HepG2 (cell line): ENCODE results near the gene PRKD2. TPM values are rescaled to one million over a fixed set of nuclear protein-coding genes. Genes with fewer than 3 reads are reported as not detected.

Source experiments
- ATAC-seq: fragments of 200-7000 bp; cut with Tn5 transposase; 3 replicates; pipeline ENCODE4 v1.9.1; 2020; ENCODE audit warnings: mild to moderate bottlenecking, moderate library complexity
- BruUV-seq: library from RNA; stranded (reverse); fragments of 400-500 nt; replicated peaks from 2 replicates; lab custom pipeline; 2021; lab: Mats Ljungman, UMichigan
- CTCF ChIA-PET: fragments of 300-600 bp; formaldehyde crosslinking; extraction: SDS; loops from one replicate; lab custom pipeline; 2021; ENCODE audit warnings: low total read pairs, inconsistent platforms, low intra/inter-chr PET ratio; lab: Yijun Ruan, JAX
- POLR2A ChIA-PET: fragments of 350-600 bp; sonication (Branson Sonifier 250); formaldehyde crosslinking; loops from one replicate; lab custom pipeline; 2020; ENCODE audit warnings: antibody characterized with exemption, inconsistent platforms; lab: Yijun Ruan, JAX
- DNase-seq: peaks from one replicate; pipeline ENCODE4 v3.0.0-alpha.2; 2015; ENCODE audit warnings: low spot score
- FAIRE-seq: peaks from 3 replicates; lab custom pipeline; 2011; peaks lifted over from hg19 to GRCh38; lab: Jason Lieb, UNC
- H2AFZ ChIP-seq: one replicate; pipeline ENCODE4 v1.6.1; 2011; ENCODE audit warnings: low read length, inconsistent platforms
- H3K27ac ChIP-seq: fragments of 300-600 bp; 3 replicates; pipeline ENCODE4 v1.8.0; 2011; ENCODE audit warnings: mixed run types, mild to moderate bottlenecking, mixed read lengths, low read length, inconsistent platforms; ENCODE audit not compliant: insufficient read depth; ENCODE audit errors: extremely low read length
- H3K27me3 ChIP-seq, 2 experiments: fragments of 200-600 bp in 1 of 2; 2 replicates in 1 of 2; 3 replicates in 1 of 2; pipeline versions ENCODE4 v1.6.0 to v1.8.0; 2011; ENCODE audit warnings: low read length in 2 of 2, mild to moderate bottlenecking in 2 of 2, moderate library complexity in 2 of 2, inconsistent platforms in 1 of 2; ENCODE audit not compliant: insufficient read depth in 2 of 2, control insufficient read depth in 1 of 2
- H3K36me3 ChIP-seq, 2 experiments: fragments of 200-600 bp in 1 of 2; replicated peaks in 1 of 2; 2 replicates in 1 of 2; 3 replicates in 1 of 2; pipeline versions ENCODE4 v1.5.1 to v1.8.0; 2011; ENCODE audit warnings: low read length in 2 of 2, inconsistent platforms in 1 of 2; ENCODE audit not compliant: insufficient read depth in 2 of 2, control insufficient read depth in 1 of 2
- H3K4me1 ChIP-seq: 2 replicates; pipeline ENCODE4 v1.5.1; 2012; ENCODE audit warnings: low read length, inconsistent platforms; ENCODE audit not compliant: insufficient read depth
- H3K4me2 ChIP-seq: 2 replicates; pipeline ENCODE4 v1.6.0; 2011; ENCODE audit warnings: low read depth, low read length, inconsistent platforms
- H3K4me3 ChIP-seq, 3 experiments: fragments of 200-600 bp in 1 of 3; sonication (generic), shearing (Covaris generic) in 1 of 3; replicated peaks in 1 of 3; 2 replicates each; pipeline ENCODE4 v1.5.1; 2011 to 2016; ENCODE audit warnings: low read length in 3 of 3, inconsistent platforms in 2 of 3, low read depth in 2 of 3, mild to moderate bottlenecking in 2 of 3, control low read depth in 1 of 3, mixed read lengths in 1 of 3; ENCODE audit not compliant: insufficient read depth in 1 of 3
- H3K79me2 ChIP-seq: one replicate; pipeline ENCODE4 v1.6.1; 2011; ENCODE audit warnings: low read length, inconsistent platforms; ENCODE audit not compliant: insufficient read depth
- H3K9ac ChIP-seq: 2 replicates; pipeline ENCODE4 v1.6.0; 2011; ENCODE audit warnings: mild to moderate bottlenecking, low read depth, low read length, inconsistent platforms; ENCODE audit not compliant: insufficient read depth
- H3K9me3 ChIP-seq: 2 replicates; pipeline ENCODE4 v1.5.1; 2012; ENCODE audit warnings: mild to moderate bottlenecking, low read length
- H4K20me1 ChIP-seq: 2 replicates; pipeline ENCODE4 v1.6.0; 2011; ENCODE audit warnings: inconsistent platforms, mild to moderate bottlenecking, low read length, moderate library complexity; ENCODE audit not compliant: insufficient read depth
- AGO2 ChIP-seq: fragments of 200-400 bp; formaldehyde crosslinking; optimal IDR thresholded peaks from 2 replicates; pipeline ENCODE3; 2017; ENCODE audit warnings: mild to moderate bottlenecking, low read depth, low read length, moderate library complexity
- FLYWCH1 ChIP-seq: sonication (generic); formaldehyde crosslinking; IDR thresholded peaks from 2 replicates; pipeline ENCODE4 v1.8.1; 2023; ENCODE audit warnings: mild to moderate bottlenecking, missing genetic modification reagents
- MBD4 ChIP-seq: IDR thresholded peaks from 2 replicates; pipeline ENCODE4 v1.6.1; 2012; ENCODE audit warnings: low read length, inconsistent platforms, borderline replicate concordance
- NFATC3 ChIP-seq: sonication (generic); formaldehyde crosslinking; IDR thresholded peaks from 2 replicates; pipeline ENCODE4 v1.5.1; 2020; ENCODE audit warnings: mild to moderate bottlenecking, missing genetic modification reagents
- NRL ChIP-seq: sonication (generic); formaldehyde crosslinking; IDR thresholded peaks from 2 replicates; pipeline ENCODE4 v1.5.0; 2020; ENCODE audit warnings: missing genetic modification reagents, mild to moderate bottlenecking, moderate library complexity, borderline replicate concordance
- ZNF10 ChIP-seq: sonication (generic); formaldehyde crosslinking; IDR thresholded peaks from 2 replicates; pipeline ENCODE4 v1.4.0; 2020; ENCODE audit warnings: mild to moderate bottlenecking, low read depth, missing genetic modification reagents, borderline replicate concordance
- ZNF121 ChIP-seq: sonication (generic); formaldehyde crosslinking; IDR thresholded peaks from 2 replicates; pipeline ENCODE4 v1.5.0; 2020; ENCODE audit warnings: mild to moderate bottlenecking, missing genetic modification reagents
- ZNF775 ChIP-seq: sonication (generic); formaldehyde crosslinking; IDR thresholded peaks from 2 replicates; pipeline ENCODE4 v1.4.0; 2020; ENCODE audit warnings: missing genetic modification reagents, mild to moderate bottlenecking, moderate library complexity, borderline replicate concordance
- WGBS: methylation state at CpG from one replicate; pipeline ENCODE4 v1.1.6; 2017; ENCODE audit warnings: low lambda C conversion rate; 5-methylcytosine and 5-hydroxymethylcytosine counted together
- in situ Hi-C: cut with HindIII; loops from 2 replicates; pipeline ENCODE4 v1.10.0; 2017; ENCODE audit warnings: low pct_unique_long_range_greater_than_20kb; ENCODE audit not compliant: extremely low pct_ligation_motif_present
- intact Hi-C: fragments of 100-400 bp; cut with micrococcal nuclease; formaldehyde crosslinking; loops from one replicate; pipeline ENCODE4 v1.10.0; 2022; ENCODE audit not compliant: unreplicated experiment
- polyA plus RNA-seq, 8 experiments: library from polyadenylated mRNA; depleted of rRNA in 3 of 8; stranded (reverse) in 7 of 8; unstranded in 1 of 8; fragments of >200 nt; fragmentation: Illumina TruSeq in 4 of 8; extraction: Trizol in 4 of 8; gene quantifications; 2 replicates each; pipeline versions ENCODE4 v1.2.1 to v1.2.3, GENCODE V29; 2011 to 2016; ENCODE audit warnings: low read depth in 4 of 8, missing spikeins in 1 of 8, mixed read lengths in 1 of 8; ENCODE audit not compliant: insufficient read depth in 1 of 8
- total RNA-seq, 5 experiments: library from RNA; depleted of rRNA; stranded (reverse); fragments of >200 nt; fragmentation: Illumina TruSeq; extraction: Trizol; gene quantifications; 2 replicates each; pipeline ENCODE4 v1.2.3, GENCODE V29; 2016; ENCODE audit warnings: low read depth in 1 of 5

The PRKD2 gene
- total and polyA plus RNA-seq, 2 of the 13 experiments (the other 11 are each of a cell fraction or from before 2014, with no cell fraction given): 6.7 to 7.3 TPM

DNA sequence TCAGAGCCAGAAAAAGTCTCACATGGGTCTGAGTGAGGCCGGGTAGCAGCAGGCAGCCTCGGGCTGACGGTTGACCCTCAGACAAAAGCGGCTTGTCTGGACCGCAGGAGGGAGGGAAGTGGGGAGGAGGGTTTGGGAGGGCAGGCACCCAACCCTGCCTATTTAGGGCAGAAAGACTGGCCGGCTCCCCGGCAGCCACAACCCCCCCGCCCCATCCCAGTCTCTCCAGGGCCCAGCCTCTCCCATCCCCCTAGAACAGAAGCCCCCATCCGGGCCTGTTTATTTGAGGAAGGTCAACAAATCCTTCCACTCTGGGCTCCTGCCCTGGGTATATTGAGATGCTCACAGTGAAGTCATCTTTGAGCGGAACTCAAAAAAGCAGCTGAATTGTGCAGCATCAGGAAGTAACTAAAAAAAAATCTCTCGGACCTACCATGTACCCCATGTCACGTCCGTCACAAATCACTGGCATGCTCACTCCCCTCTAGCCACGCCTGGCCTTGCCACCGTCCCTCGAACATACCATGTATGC, 62.2 kb downstream of the PRKD2 start:
- Histone ChIP-seq H3K9me3 (no peaks in the 10 kb centered on the region), H4K20me1 (no peaks in the 10 kb centered on the region), H3K79me2 (no peaks in the 10 kb centered on the region), H3K27ac (no peak overlapping the region), H3K9ac (no peak overlapping the region), H3K36me3 (no peaks in the 10 kb centered on the region), H3K27me3 (peaks cover 1 to 20% of the 10 kb centered on the region in 2 experiments; a peak in 3 of 5 replicates), H3K4me1 (peaks cover 15% of the 10 kb centered on the region), H3K4me3 (no peak overlapping the region), H3K4me2 (no peak overlapping the region), H2AFZ (no peak overlapping the region)
- FAIRE-seq: no peak
- DNase-seq: peak; percentile 27
- 26% methylated on average over 12 of the region's 16 CpGs for WGBS
- ATAC-seq: peak; percentile 43; the same call in 2 of the 3 replicates
- BruUV-seq: no TSS peak
- CTCF ChIA-PET: no interaction called here
- POLR2A ChIA-PET: no interaction called here
- TF ChIP-seq MBD4 (no peak), ZNF775 (CRISPR knock-in tag) (no peak), AGO2 (no peak), NFATC3 (CRISPR knock-in tag) (no peak), FLYWCH1 (no peak), ZNF10 (no peak)
- in situ Hi-C loops: no loop called here
- intact Hi-C loops: no loop called here

DNA sequence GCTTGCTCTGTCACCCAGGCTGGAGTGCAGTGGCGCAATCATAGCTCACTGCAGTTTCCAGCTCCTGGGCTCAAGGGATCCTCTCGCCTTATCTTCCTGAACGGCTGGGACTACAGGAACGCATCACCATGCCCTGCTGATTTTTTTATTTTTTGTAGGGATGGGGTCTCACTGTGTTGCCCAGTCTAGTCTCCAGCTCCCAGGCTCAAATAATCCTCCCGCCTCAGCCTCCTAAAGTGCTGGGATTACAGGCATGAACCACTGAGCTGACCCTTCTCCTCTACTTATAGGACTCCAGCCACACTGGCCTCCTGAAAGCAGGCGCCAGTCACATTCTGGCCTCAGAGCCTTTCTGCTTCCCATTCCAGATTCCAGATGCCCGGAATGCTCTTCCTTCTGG, 66.5 kb downstream of the PRKD2 start:
- no peak overlapping the region for H2AFZ ChIP-seq
- BruUV-seq: no TSS peak
- no peak for FAIRE-seq
- POLR2A ChIA-PET: no interaction called here
- no peak overlapping the region for H3K4me3 ChIP-seq
- no peak overlapping the region for H3K9ac ChIP-seq
- WGBS: 39% methylated on average over 7 of the region's 7 CpGs
- DNase-seq: no peak
- H3K4me2 ChIP-seq: no peak overlapping the region
- in situ Hi-C loops: no loop called here
- no peaks in the 10 kb centered on the region for H3K36me3 ChIP-seq
- no peaks in the 10 kb centered on the region for H3K79me2 ChIP-seq
- H3K27me3 ChIP-seq: peaks cover 0 to 6% of the 10 kb centered on the region in 2 experiments; a peak in 1 of 5 replicates
- intact Hi-C loops: no loop called here
- no peak for ATAC-seq
- TF ChIP-seq NRL (no peak), ZNF121 (CRISPR knock-in tag) (peak; percentile 67)
- CTCF ChIA-PET: no interaction called here
- no peak overlapping the region for H3K27ac ChIP-seq
- peaks cover 10% of the 10 kb centered on the region for H3K4me1 ChIP-seq
- H3K9me3 ChIP-seq: no peaks in the 10 kb centered on the region
- H4K20me1 ChIP-seq: no peaks in the 10 kb centered on the region
